Measurements from ENCODE around the gene ACAP2.

DNA sequence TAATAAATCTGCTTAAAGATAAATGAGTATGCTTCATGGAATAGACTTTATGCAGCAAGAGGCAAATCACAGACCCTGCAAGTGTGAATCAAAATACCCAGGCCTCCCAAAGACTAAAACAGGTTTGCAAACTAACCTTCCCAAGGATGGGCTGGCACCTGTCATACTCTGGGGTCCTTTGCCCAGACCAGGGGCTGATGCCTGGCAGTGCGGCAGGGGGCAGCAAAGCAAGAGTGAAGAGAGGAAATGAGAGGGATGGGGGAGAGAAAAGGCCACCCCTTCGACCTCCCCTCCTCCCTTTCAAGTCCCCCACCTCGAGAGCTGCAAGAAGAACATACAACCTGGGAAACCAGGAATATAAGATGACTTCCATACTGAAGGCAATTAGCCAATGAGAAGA is 203.7 kb downstream of the ACAP2 start:
- TF ChIP-seq JUND (IDR thresholded peaks at IDR 0.05) (no peak), RAD21 (IDR thresholded peaks at IDR 0.05) (no peak)
- TF ChIP-seq, protein P1, sequence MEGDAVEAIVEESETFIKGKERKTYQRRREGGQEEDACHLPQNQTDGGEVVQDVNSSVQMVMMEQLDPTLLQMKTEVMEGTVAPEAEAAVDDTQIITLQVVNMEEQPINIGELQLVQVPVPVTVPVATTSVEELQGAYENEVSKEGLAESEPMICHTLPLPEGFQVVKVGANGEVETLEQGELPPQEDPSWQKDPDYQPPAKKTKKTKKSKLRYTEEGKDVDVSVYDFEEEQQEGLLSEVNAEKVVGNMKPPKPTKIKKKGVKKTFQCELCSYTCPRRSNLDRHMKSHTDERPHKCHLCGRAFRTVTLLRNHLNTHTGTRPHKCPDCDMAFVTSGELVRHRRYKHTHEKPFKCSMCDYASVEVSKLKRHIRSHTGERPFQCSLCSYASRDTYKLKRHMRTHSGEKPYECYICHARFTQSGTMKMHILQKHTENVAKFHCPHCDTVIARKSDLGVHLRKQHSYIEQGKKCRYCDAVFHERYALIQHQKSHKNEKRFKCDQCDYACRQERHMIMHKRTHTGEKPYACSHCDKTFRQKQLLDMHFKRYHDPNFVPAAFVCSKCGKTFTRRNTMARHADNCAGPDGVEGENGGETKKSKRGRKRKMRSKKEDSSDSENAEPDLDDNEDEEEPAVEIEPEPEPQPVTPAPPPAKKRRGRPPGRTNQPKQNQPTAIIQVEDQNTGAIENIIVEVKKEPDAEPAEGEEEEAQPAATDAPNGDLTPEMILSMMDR (IDR thresholded peaks at IDR 0.05; ENCODE audit: low read depth, low read length, missing input control), result no peak
- TF ChIP-seq, protein P2, sequence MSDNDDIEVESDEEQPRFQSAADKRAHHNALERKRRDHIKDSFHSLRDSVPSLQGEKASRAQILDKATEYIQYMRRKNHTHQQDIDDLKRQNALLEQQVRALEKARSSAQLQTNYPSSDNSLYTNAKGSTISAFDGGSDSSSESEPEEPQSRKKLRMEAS (IDR thresholded peaks at IDR 0.05), result no peak

Measured in liver (tissue), 3 donors.